Heart left ventricle (tissue), 16 donors: ENCODE data around the gene TSC2. TPM values are rescaled to one million over a fixed set of nuclear protein-coding genes. Genes with fewer than 3 reads are reported as not detected.
A peak's percentile ranks its signal among the peaks of the same experiment; 100 is the strongest.
"Not testable (repeated sequence)": the region's sequence is repeated elsewhere in the genome, so short reads cannot be mapped to it uniquely, and the experiment has no call there.

Experiments used
- ATAC-seq, 4 donors: fragments of 200-7000 bp; cut with Tn5 transposase; one replicate each; pipeline ENCODE4 v1.9.1; 2020 to 2022; ENCODE audit warnings: moderate library complexity in 4 of 4, mild to moderate bottlenecking in 3 of 4, moderate number of reproducible peaks in 1 of 4
- DNase-seq, 5 donors: peaks; one replicate each; pipeline ENCODE4 v3.0.0-alpha.2; 2020
- H3K27ac ChIP-seq, 12 donors: fragments of 200-600 bp; sonication (generic) in 4 of 12; one replicate each; pipeline versions ENCODE4 v1.5.0 to v1.8.0; 2016 to 2022; ENCODE audit warnings: mild to moderate bottlenecking in 2 of 12
- H3K27me3 ChIP-seq, 9 donors: fragments of 200-600 bp; sonication (generic) in 2 of 9; one replicate each; pipeline versions ENCODE4 v1.5.1 to v1.8.0; 2016 to 2022; ENCODE audit warnings: mild to moderate bottlenecking in 3 of 9
- H3K36me3 ChIP-seq, 9 donors: fragments of 200-600 bp; sonication (generic) in 2 of 9; one replicate each; pipeline versions ENCODE4 v1.5.0 to v1.8.0; 2018 to 2022; ENCODE audit warnings: mild to moderate bottlenecking in 2 of 9
- H3K4me1 ChIP-seq, 12 donors: fragments of 200-600 bp; sonication (generic) in 4 of 12; one replicate each; pipeline versions ENCODE4 v1.5.0 to v1.8.0; 2016 to 2022; ENCODE audit warnings: mild to moderate bottlenecking in 3 of 12
- H3K4me3 ChIP-seq, 12 donors: fragments of 200-600 bp; sonication (generic) in 4 of 12; one replicate each; pipeline versions ENCODE4 v1.5.0 to v1.8.0; 2017 to 2022; ENCODE audit warnings: mild to moderate bottlenecking in 9 of 12, moderate library complexity in 4 of 12
- H3K9me3 ChIP-seq, 12 donors: fragments of 200-600 bp; sonication (generic) in 4 of 12; one replicate each; pipeline versions ENCODE4 v1.5.0 to v1.8.0; 2016 to 2022; ENCODE audit warnings: mild to moderate bottlenecking in 1 of 12
- CTCF ChIP-seq, 12 donors: fragments of 200-600 bp; sonication (generic) in 4 of 12; IDR thresholded peaks; one replicate each; pipeline versions ENCODE4 v1.5.0 to v1.8.0; 2018 to 2022; ENCODE audit warnings: antibody characterized with exemption in 12 of 12, mild to moderate bottlenecking in 5 of 12
- POLR2A ChIP-seq, 2 donors: fragments of 450-650 bp; IDR thresholded peaks; one replicate each; pipeline ENCODE4 v1.6.1; 2017; ENCODE audit warnings: antibody characterized with exemption in 2 of 2, mild to moderate bottlenecking in 2 of 2, moderate library complexity in 2 of 2
- WGBS, 4 donors: extraction: QIAGEN DNeasy Blood & Tissue Kit in 2 of 4; methylation state at CpG; one replicate each; pipeline versions ENCODE4 v1.1.5 to v1.1.7; 2013 to 2018; 5-methylcytosine and 5-hydroxymethylcytosine counted together
- intact Hi-C, 10 donors: fragments of 100-400 bp; cut with DNase I; formaldehyde crosslinking; loops; one replicate each; pipeline versions ENCODE4 v1.11.1 to v1.14.2; 2022
- polyA plus RNA-seq, 2 donors: library from polyadenylated mRNA; stranded (reverse); fragments of 200-250 nt; gene quantifications; one replicate each; pipeline ENCODE4 v1.2.3, GENCODE V29; 2013
- total RNA-seq, 9 donors: library from RNA; depleted of rRNA in 2 of 9; stranded (reverse); fragments of >200 nt in 2 of 9; fragmentation: NEBNext Ultra II Directional in 3 of 9; extraction: Animal tissue kit (Norgen Biotek cat#: 25700) in 3 of 9; gene quantifications; one replicate each; pipeline versions ENCODE4 v1.1.0 to v1.2.4, GENCODE V29; 2016 to 2023
- donor health status: ischemic (EF 13 %, LVEDD 7.1; RV severe dilation, severe dysfunction).
- donor health status: healthy with polysubstance abuse.
- donor health status: DM: no; HTN: yes; CAD: no.
- donor health status: DM: no; HTN: no; CAD: no.
- donor health status: ischemic (EF 25% LVEDD 6.9; RV normal size, moderate dysfunction).
- donor health status: ischemic (EF 25% LVEDD 5.7; RV mildly dilated, moderate dysfunction).
- donor health status: healthy.
- donor health status: DM: yes; HTN: yes; CAD: no.
- donor health status: ischemic (EF 35%, LVEDD 5.7; RV mildly dilated, moderate dysfunction).
- donor health status: nonischemic (EF 11% LVEDD 7.7; RV severe dilation, severe dysfunction).
- donor health status: DM: yes; HTN: yes; CAD: no.
- donor health status: PGD.
- donor health status: ischemic (EF 29% LVEDD 5.4; RV normal size, mild dysfunction).
- donor health status: nonischemic (EF 23%, LVEDD 6.1; RV moderate dilation, normal function).

The TSC2 gene
- total and polyA plus RNA-seq, 11 donors, result 33.3 to 94.5 (median 67.7) TPM

- Histone ChIP-seq H3K4me1 (peaks cover 0 to 79% (median 40%) of the 10 kb centered on the region in 12 donors), H3K27me3 (peaks cover 0 to 16% (median 0%) of the 10 kb centered on the region in 9 donors), H3K27ac (peak overlapping the region; percentile 81 to 98 (median 92)), H3K36me3 (peaks cover 0 to 48% (median 16%) of the 10 kb centered on the region in 9 donors), H3K4me3 (peak overlapping the region in 11 of 12 donors; percentile 70 to 98 (median 89)), H3K9me3 (no peaks in the 10 kb centered on the region)
- WGBS, 4 donors, result 58 to 65% (median 60%) methylated on average over 11 of the region's 11 CpGs
- TF ChIP-seq POLR2A (IDR thresholded peaks at IDR 0.05), result no peak
- no peak for TF ChIP-seq CTCF (IDR thresholded peaks at IDR 0.05)
- intact Hi-C loops, result no loop called here
- DNase-seq (peak; percentile 76 to 86 (median 82)), ATAC-seq (peak; percentile 15 to 68 (median 32))
Measured at GRCh38 chr16:2031081-2031577, 16.7 kb upstream of the TSC2 start.

GRCh38 chr16:2032285-2033056 lies 15.3 kb upstream of the TSC2 start:
- Histone ChIP-seq H3K4me3 (peak overlapping the region in 11 of 12 donors; percentile 54 to 95 (median 72)), H3K27me3 (peaks cover 0 to 6% (median 0%) of the 10 kb centered on the region in 9 donors), H3K36me3 (peaks cover 2 to 61% (median 29%) of the 10 kb centered on the region in 9 donors), H3K27ac (peak overlapping the region; percentile 83 to 98 (median 94)), H3K9me3 (no peaks in the 10 kb centered on the region), H3K4me1 (peaks cover 3 to 85% (median 47%) of the 10 kb centered on the region in 12 donors)
- intact Hi-C loops, result no loop called here
- ATAC-seq, result peak; percentile 14 to 42 (median 30)
- peak in 3 of 5 donors; percentile 59 to 69 (median 60) for DNase-seq
- 42 to 61% (median 57%) methylated on average over 12 to 15 of the region's 15 CpGs for WGBS, 4 donors
- no peak for TF ChIP-seq CTCF (IDR thresholded peaks at IDR 0.05)
- no peak for TF ChIP-seq POLR2A (IDR thresholded peaks at IDR 0.05)

GRCh38 chr16:2033057-2033908 lies 14.5 kb upstream of the TSC2 start:
- H3K27ac ChIP-seq, result peak overlapping the region; percentile 83 to 98 (median 94)
- H3K4me1 ChIP-seq, result peaks cover 3 to 91% (median 51%) of the 10 kb centered on the region in 12 donors
- DNase-seq, result peak; percentile 78 to 89 (median 84)
- TF ChIP-seq CTCF (IDR thresholded peaks at IDR 0.05), result no peak
- peak in 1 of 2 donors; percentile 70 for TF ChIP-seq POLR2A (IDR thresholded peaks at IDR 0.05)
- intact Hi-C loops, result no loop called here
- WGBS, 4 donors, result 21 to 30% (median 28%) methylated on average over 5 to 37 of the region's 37 CpGs
- H3K4me3 ChIP-seq, result peak overlapping the region; percentile 35 to 95 (median 72)
- H3K27me3 ChIP-seq, result no peaks in the 10 kb centered on the region
- peak; percentile 45 to 67 (median 56) for ATAC-seq
- H3K36me3 ChIP-seq, result peaks cover 2 to 69% (median 34%) of the 10 kb centered on the region in 9 donors
- H3K9me3 ChIP-seq, result no peaks in the 10 kb centered on the region

GRCh38 chr16:2033909-2034695 lies 13.7 kb upstream of the TSC2 start:
- Histone ChIP-seq H3K4me1 (peaks cover 3 to 91% (median 59%) of the 10 kb centered on the region in 12 donors), H3K4me3 (peak overlapping the region; percentile 35 to 95 (median 72)), H3K36me3 (peaks cover 2 to 73% (median 39%) of the 10 kb centered on the region in 9 donors), H3K27ac (peak overlapping the region; percentile 83 to 98 (median 96))
- H3K27me3 ChIP-seq, intact Hi-C loops, ATAC-seq, H3K9me3 ChIP-seq: not testable (repeated sequence)
- peak in 3 of 5 donors; percentile 14 to 39 (median 36) for DNase-seq
- 29 to 62% (median 48%) methylated on average over 4 to 16 of the region's 32 CpGs for WGBS, 4 donors
